NCI-H2171 (cell line): ENCODE measurements around the gene SMG5.
"Not testable (repeated sequence)": the region's sequence is repeated elsewhere in the genome, so short reads cannot be mapped to it uniquely, and the experiment has no call there.

Experiments used
- DNase-seq: peaks from one replicate; lab custom pipeline; 2025; lab: John Stamatoyannopoulos, UW

SMG5 gene

DNA sequence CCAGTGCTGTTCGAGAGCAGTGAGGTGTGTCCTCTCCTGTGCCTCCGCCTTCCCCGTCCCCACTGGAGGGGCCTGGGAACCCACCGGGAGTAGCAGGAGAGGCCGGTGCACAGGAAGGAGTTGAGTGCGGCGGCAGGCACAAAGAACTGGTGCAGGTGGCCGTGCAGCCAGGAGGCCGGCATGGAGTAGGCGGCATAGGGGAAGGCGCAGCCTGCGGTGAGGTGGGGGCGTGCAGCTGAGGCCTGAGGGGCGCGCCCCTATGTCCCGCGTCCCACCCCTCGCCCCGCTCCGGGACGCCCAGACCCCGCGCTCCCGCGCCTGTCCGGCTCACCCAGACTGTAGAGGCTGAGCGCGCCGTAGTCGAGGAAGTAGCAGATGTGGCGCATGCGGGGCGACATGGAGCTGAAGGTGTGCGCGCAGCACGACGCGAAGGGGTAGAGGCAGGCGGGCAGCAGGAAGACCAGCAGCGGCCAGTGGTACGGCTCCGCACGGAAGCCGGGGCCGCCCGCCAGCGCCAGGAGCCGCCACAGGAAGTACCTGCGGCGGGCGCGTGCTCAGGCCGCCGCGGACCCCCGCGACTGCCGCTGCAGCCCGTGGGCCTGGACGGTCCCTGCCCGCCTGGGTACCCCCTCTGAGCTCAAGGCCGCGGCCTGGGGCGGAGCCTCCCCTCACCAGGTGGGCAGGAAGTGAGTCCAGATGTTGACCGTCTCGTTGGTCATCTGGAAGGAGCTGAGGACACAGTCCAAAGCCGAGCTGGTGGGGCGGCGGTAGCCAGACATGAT lies 37.0 kb downstream of the SMG5 start:
- no peak for DNase-seq

DNA sequence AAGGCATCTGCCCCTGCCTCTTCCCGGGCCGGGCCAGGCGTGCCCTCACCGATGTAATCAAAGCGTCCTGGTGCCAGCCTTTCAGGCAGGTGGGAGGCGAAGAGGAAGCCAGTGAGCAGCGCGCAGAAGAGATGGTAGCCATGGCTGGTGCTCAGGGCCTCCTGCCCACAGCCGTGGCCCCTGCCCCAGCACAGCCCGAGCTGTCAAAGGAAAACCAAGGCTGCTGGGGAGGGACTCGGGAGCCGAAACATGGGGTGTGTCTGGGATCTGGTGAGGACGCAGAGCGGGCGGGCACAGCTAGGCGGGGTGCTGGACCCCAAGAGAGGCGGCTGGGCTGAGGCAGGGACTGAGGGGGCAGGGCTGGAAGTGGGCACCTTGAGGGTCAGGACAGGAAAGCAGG lies 37.9 kb downstream of the SMG5 start:
- no peak for DNase-seq

DNA sequence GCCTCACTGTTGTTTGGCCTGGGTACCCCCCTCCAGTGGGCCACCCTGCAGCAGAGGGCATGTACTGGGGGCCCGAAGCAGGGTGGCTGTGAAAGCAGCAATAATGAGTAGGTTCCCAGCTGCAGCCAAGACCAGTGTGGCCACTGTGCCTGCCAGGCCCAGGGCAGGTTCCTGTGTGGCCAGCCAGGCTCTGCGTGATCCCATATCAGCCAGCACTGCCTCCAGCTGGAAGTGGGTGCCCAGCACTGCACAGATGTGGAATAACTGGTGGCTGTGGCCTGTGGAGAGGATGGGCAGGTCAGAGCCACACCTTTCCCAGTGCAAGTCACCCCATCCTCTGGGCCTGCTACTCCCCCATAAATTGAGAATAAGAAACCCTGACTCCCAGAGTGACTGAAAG lies 38.5 kb downstream of the SMG5 start:
- no peak for DNase-seq

DNA sequence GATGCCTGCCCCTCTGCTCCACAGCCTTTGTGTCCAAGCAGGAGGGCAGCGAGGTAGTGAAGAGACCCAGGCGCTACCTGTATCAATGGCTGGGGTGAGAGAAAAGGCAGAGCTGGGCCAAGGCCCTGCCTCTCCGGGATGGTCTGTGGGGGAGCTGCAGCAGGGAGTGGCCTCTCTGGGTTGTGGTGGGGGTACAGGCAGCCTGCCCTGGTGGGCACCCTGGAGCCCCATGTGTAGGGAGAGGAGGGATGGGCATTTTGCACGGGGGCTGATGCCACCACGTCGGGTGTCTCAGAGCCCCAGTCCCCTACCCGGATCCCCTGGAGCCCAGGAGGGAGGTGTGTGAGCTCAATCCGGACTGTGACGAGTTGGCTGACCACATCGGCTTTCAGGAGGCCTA lies 39.9 kb downstream of the SMG5 start:
- no peak for DNase-seq

DNA sequence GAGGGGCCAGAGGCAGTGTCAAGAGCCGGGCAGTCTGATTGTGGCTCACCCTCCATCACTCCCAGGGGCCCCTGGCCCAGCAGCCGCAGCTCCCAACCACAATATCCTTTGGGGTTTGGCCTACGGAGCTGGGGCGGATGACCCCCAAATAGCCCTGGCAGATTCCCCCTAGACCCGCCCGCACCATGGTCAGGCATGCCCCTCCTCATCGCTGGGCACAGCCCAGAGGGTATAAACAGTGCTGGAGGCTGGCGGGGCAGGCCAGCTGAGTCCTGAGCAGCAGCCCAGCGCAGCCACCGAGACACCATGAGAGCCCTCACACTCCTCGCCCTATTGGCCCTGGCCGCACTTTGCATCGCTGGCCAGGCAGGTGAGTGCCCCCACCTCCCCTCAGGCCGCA lies 40.7 kb downstream of the SMG5 start, which contains the start of gene BGLAP:
TSS of gene BGLAP (plus strand) at position 259 of the 400 bp plus-strand sequence. CDS start at position 307, 48 bp downstream.
- DNase-seq = no peak

DNA sequence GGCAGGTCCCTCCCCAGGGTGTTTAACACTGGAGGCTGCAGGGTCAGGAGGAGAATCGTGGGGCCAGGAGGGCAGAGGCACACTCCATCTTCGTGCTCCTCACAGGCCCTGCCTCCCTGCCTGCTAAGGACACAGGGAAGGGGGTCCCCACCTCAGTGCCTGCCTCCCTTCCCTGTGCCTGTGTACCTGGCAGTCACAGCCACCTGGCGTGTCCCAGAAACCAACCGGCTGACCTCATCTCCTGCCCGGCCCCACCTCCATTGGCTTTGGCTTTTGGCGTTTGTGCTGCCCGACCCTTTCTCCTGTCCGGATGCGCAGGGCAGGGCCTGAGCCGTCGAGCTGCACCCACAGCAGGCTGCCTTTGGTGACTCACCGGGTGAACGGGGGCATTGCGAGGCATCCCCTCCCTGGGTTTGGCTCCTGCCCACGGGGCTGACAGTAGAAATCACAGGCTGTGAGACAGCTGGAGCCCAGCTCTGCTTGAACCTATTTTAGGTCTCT lies 41.3 kb downstream of the SMG5 start:
- no peak for DNase-seq

DNA sequence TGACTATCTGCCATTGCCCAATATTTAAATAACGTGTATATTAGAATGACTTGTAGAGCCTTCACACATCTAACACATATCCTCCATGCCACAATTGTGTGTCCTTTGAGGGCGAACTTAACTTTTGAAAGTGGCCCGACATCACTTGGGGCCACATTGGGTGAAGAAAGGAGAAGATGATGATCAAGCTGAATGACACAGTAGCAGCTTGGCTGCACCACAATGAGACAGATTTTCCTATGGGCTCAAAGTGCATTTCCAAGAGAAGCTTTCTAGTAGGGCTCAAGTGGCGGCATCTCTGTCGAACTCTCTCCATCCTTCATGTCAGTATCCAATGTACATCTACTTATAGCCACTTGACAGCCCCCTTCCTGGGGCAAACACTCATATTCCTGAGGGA lies 44.4 kb downstream of the SMG5 start:
- DNase-seq = no peak

DNA sequence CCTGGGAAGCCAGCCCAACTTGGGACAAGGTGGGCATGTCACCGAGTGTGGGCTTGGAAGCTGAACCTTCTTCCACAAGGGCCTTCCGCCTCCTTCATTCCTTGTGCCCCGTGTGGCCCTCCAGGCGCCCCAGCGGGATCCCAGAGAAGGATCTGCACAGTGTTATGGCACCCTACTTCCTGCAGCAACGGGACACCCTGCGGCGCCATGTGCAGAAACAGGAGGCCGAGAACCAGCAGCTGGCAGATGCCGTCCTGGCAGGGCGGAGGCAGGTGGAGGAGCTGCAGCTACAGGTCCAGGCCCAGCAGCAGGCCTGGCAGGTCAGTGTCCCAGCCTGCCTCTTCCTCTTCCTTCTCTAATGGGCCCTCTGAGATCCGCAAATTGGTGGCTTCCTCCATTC lies 46.5 kb downstream of the SMG5 start:
- DNase-seq = no peak

DNA sequence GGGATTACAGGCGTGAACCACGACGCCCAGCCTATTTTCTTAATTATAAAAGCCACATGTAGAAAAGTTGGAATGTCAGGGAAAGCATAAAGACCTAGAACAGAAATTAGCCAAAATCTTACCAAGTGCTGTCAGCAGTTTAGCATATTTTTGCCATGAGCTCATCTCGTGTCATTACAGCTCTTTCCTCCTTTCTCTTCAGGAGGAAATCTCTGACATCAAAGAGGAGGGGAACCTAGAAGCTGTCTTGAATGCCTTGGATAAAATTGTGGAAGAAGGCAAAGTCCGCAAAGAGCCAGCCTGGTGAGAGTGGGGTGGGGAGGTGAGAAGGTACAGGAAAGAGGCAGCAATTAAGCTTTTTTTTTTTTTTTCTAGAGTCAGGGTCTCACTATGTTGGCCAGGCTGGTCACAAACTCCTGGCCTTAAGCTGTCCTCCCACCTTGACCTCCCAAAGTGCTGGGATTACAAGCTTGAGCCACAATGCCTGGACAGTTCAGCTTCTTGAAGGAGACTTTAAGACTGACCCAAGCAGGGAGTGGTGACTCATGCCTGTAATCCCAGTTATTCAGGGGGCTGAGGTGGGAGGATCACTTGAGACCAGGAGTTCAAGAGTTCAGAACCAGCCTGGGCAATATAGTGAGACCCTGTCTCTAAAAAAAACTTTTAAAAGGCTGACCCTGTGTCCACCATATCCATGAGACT lies 49.0 kb downstream of the SMG5 start:
- DNase-seq = no peak

DNA sequence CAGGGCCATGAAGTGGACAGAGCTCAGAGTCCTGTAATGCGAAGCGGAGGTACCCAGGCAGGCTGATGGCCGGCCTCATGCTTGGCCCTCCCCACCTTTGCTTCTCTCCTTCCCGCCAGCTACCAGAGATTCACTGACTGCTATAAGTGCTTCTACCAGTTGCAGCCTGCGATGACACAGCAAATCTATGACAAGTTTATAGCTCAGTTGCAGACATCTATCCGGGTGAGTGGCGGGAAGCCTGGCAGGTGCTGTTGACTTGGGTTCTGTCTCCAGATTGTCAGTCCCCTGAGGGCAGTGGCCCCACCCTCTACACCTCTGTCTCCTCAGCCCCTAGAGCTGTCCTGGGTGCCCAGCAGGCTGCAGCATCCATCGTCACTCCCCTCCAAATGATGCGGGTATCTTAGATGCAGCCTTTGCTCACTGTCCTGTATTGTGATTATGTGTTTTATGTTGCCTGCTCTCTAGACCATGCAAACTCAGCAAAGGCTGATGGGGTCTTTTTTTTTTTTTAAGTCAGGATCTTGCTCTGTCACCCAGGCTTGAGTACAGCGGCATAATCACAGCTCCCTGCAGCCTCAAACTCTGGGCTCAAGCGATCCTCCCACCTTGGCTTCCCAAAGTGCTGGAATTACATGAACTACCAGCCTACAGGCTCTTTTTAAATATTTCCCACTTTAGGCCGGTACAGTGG lies 50.3 kb downstream of the SMG5 start:
- peak; percentile 75 for DNase-seq

DNA sequence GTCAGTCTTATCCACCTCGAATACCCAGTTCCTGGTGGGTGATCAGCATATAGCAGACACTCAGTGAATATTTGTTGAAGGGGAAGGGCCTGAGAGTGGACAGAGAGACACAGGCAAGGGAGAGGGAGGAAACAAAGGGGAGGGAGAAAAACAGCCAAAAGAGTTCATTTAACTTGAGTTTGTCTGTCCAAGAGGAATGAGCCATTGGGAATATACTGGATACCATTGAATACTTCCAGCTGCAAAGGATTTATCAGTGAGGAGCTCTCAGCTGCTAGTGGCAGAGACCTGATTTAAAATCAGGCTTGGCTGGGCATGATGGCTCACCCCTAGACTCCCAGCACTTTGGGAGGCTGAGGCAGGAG lies 52.2 kb downstream of the SMG5 start:
- no peak for DNase-seq

DNA sequence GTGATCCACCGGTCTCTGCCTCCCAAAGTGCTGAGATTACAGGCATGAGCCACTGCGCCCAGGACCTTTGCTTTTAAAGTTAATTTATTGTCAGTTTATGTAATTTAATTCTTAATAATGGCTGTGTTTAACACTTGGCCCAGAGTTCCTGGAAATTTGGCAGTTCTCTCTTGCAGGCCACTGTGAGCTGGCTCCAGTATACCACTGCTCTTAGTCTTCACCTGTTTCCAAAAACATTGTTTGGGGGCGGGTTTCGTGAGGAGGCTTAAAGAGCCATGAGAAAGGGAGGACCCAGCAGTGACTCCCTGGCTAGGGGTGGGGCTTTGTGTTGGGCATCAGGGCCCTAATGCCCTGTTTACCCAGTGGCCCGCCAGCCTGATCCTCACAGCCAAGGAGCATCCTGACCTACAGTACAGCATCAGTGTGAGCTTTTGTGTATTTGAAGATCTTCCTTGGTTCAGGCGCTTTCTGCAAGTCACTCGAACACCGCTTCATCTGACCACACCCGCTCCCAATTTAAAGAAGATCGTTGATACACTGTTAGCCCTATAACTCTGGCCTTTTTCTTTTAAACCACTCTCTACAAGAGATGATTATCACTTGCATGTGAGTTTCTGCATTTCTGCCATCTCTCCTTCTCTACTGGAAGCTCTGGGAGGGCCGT lies 52.7 kb downstream of the SMG5 start:
- DNase-seq = no peak

DNA sequence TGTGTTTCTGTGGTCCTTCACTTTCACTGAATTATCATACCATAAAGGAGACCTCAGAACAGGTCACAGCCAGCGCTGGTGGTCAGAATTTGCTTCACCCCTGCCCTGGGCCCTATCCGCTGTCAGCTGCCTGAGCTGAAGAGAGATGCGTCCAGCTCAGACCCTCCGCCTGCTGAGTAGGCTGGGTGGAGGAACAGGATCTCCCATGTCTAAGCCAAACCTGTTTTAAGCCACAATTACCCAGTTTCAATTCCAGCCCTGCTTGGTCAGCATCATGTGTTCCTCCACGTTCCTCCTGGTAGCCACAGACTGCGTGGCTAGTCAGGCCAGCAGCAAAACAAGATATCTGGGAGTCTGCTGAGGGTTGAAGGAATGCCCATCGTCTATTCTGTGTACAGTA lies 54.1 kb downstream of the SMG5 start:
- DNase-seq = no peak

DNA sequence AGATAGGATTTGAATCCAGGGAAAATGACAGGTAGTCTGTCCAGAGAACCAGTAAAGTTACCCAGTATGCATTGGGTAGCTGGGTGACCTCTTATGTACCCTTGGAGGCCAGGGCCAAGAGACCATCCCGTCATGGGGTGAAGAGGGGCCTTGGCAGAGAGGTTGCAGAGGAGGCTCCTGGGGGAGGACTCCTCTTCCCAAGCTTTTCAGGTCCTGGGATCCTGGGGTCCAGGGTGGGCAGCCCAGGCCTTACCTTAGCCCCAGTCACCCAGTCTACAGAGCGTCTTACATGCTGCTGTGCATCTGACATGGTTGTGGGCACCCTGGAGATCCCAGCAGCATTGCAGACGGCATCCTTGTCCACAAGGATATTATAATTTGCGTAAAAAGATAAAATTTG lies 55.8 kb downstream of the SMG5 start:
- DNase-seq = no peak

DNA sequence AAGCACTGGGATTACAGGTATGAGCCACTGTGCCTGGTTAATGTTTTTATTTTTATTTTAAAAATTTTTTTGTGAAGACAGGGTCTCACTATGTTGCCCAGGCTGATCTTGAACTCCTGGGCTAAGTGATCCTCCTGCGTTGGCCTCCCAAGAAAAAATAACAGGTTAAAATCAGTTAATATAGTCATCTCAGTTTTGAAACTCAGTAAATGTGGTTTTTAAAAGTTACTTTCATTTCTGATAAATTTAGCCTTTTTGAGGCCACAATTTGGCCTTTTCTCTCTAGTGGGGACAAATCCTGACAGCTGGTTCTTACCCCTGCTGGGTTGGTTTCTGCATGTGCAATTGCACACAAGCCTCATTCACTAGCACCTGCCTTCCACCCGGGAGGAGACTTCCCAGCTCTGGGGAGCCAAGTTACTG lies 56.5 kb downstream of the SMG5 start:
- no peak for DNase-seq

DNA sequence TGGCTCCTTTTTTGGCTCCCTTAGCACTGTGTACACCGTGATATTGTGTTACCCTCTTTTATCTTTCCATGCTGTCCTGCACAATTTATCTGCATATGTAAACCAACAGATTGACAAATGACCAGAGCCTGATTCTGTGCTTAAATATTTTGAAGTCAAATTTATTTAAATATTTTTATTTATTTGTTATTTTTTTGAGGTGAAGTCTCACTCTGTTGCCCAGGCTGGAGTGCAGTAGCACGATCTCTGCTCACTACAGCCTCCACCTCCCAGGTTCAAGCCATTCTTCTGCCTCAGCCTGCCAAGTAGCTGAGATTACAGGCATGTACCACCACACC lies 57.0 kb downstream of the SMG5 start:
- DNase-seq = no peak

DNA sequence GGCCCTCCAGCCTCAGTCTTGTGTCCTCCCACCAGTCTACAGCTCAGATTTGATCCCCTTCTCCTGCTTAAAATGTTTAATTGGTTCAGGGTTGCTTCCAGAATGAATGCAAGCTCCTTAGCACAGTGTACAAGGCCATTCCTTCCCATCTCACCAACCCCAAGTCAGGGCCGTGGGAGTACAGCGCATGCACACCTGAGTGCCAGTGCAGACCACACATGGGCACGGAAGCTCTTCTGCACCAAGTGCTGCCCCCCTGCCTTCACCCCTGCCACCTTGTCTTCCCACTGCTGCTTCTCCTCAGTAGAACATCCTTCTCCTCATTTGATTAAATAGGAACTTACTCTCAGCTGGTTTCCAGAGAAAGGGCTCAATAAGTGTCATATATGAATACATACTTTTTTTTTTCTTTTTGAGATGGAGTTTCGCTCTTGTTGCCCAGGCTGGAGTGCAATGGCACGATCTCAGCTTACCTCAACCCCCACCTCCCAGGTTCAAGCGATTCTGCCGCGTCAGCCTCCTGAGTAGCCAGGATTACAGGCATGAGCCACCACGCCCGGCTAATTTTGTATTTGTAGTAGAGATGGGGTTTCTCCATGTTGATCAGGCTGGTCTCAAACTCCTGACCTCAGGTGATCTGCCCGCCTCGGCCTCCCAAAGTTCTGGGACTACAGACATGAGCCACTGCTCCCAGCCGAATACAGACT lies 60.5 kb downstream of the SMG5 start:
- no peak for DNase-seq

DNA sequence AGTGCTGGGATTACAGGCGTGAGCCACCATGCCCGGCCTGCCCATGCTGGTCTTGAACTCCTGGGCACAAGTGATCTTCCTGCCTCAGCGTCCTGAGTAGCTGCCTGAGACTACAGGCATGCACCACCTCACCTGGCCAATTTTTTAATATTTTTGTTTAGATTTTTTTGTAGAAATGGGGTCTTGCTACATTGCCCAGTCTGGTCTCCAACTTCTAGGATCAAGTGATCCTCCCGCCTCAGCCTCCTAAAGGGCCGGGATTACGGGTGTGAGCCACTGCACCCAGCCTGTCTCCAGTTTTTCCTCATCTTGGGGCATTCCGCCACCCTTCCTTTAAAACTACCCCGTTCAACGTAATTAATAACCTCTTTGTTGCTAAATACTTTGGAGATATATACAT lies 62.4 kb downstream of the SMG5 start:
- no peak for DNase-seq

DNA sequence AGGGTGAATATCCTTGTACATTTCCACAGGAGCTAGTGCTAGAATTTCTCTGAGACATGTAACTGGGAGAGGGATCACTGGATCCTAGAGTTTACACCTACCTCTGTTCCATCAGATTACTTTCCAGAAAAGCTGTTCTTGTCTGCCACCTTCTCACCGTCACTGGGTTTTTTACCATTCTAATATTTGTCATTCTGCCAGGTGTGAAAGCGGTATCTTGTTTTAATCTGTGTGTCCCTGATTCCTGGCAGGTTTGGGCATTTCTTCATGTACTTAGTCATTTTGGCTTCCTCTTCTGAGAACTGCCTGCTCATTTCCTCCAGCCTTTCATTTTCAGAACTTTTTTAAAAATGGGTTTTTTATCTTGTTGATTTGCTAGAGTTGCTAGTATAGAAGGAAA lies 64.8 kb downstream of the SMG5 start:
- no peak for DNase-seq

DNA sequence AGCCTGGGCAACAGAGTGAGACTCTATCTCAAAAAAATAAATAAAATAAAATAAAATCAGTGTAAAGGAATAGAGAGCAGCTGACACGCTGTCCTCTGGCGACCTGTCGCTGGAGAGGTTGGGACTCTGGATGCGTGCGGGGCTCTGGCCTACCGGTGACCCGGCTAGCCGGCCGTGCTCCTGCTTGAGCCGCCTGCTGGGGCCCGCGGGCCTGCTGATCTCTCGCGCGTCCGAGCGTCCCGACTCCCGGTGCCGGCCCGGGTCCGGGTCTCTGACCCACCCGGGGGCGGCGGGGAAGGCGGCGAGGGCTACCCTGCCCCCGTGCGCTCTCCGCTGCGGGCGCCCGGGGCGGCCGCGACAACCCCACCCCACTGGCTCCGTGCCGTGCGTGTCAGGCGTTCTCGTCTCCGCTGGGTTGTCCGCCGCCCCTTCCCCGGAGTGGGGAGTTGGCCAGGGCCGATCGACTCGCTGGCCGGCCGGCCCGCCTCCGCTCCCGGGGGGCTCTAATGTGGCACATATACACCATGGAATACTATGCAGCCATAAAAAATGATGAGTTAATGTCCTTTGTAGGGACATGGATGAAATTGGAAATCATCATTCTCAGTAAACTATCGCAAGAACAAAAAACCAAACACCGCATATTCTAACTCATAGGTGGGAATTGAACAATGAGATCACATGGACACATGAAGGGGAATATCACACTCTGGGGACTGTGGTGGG lies 66.1 kb downstream of the SMG5 start:
- DNase-seq = not testable (repeated sequence)
